Fibroblast of upper back skin (primary cell): ENCODE measurements around the gene PHLPP1.

ENCODE experiments used
- DNase-seq: peaks from one replicate; pipeline ENCODE4 v3.0.0-alpha.2; 2013

PHLPP1 gene

DNA sequence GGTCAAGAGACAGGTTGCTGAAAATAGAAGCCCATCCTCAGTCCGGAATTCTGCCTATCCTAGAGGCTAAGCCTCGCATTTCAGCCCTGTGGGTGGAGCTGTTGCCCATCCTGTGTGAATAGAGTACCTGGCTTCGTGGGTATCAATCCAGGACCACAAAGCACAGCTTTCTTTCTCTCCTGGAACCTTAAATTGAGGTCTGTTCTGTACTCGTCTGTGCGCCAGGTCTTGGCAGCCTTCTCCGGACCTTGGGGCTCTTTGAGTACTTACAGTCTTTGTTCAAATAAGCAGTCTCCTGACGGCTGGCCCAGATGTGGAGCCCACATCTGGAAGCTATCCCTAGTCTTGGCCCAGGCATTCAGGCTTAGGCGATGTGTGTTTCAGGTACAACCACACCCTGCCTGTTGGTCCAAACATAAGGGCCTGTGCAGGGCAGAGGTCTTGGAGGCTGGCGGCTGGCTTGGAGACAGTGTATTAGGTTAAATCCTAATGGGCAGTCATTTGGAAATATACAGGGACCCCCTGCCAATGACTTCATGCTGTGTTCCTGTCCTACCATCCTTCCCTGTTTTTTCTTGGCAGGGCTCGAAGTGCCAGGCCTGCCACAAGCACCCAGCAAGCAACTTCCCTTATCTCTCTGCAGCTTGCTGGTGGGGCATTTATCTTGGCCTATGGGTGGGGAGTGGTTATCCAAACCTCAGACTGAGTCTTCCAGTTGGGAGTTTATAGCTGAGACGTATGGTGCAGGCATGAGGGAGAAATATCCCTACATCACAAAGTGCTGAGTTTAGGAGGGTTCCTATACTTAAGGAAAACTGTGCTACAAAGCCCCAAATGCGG lies 310.1 kb downstream of the PHLPP1 start:
- DNase-seq = peak; percentile 1

DNA sequence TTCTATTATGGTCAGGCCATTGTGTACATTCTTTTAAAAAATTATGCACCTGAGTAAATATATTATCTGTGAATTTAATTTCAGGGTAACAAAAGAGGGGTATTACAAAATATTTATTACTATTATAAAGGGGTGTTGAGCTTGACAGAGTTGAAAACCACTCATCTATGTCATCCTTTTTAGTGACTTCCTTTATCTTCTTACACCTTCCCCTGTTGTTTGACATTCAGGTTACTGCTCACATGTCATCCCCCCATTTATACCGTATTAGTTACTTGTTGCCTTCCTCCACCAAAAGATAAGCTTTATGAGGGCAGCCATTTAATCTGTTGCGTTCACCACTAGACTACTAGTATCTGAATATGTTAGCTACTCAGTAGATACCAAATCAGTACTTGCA lies 313.0 kb downstream of the PHLPP1 start:
- DNase-seq = no peak
